C4-2B (cell line): Measurements from ENCODE around the gene NUDT13.
A peak's percentile ranks its signal among the peaks of the same experiment; 100 is the strongest.

Experiments used
- H3K27ac ChIP-seq: fragments of 450-650 bp; 2 replicates; pipeline ENCODE4 v1.5.1; 2017
- CTCF ChIP-seq: fragments of 450-650 bp; conservative IDR thresholded peaks from 2 replicates; pipeline ENCODE4 v1.5.1; 2017; ENCODE audit warnings: mild to moderate bottlenecking
- ZFX ChIP-seq: fragments of 450-650 bp; IDR thresholded peaks from 2 replicates; pipeline ENCODE4 v1.6.1; 2017

The NUDT13 gene

GRCh38 chr10:73166972-73167371 lies 56.7 kb downstream of the NUDT13 start:
- no peak overlapping the region for H3K27ac ChIP-seq
- TF ChIP-seq CTCF = no peak

- peak overlapping the region; percentile 73 for H3K27ac ChIP-seq
- TF ChIP-seq CTCF (no peak), ZFX (no peak)
Observed at GRCh38 chr10:73167458-73167782, 57.2 kb downstream of the NUDT13 start.

GRCh38 chr10:73167783-73168464 lies 57.7 kb downstream of the NUDT13 start, which contains the start of the genes ECD and FAM149B1:
Gene ECD (minus strand): TSS chr10:73168008. CDS start chr10:73163937, 4,071 bp downstream.
Gene FAM149B1 (plus strand): TSS chr10:73168119. CDS start chr10:73168340, 221 bp downstream.
- peak within 1 kb of the TSS; percentile 73 for H3K27ac ChIP-seq
- TF ChIP-seq CTCF (no peak; the same call in 1 of the 2 replicates), ZFX (no peak)

- H3K27ac ChIP-seq = peak overlapping the region; percentile 73
- TF ChIP-seq ZFX (no peak), CTCF (no peak)
Observed at GRCh38 chr10:73168465-73168803, 58.2 kb downstream of the NUDT13 start.

GRCh38 chr10:73169320-73169719 lies 59.1 kb downstream of the NUDT13 start:
- H3K27ac ChIP-seq = no peak overlapping the region
- no peak for TF ChIP-seq CTCF
- TF ChIP-seq ZFX = no peak

- no peak overlapping the region for H3K27ac ChIP-seq
- TF ChIP-seq CTCF = no peak
- TF ChIP-seq ZFX = no peak
Observed at GRCh38 chr10:73172867-73173266, 62.6 kb downstream of the NUDT13 start.

- H3K27ac ChIP-seq = no peak overlapping the region
- TF ChIP-seq ZFX (no peak), CTCF (no peak)
Observed at GRCh38 chr10:73174148-73174925, 64.1 kb downstream of the NUDT13 start.
